GM21825 (cell line): ENCODE measurements around the gene ADIPOR2.

Experiments used
- ATAC-seq: cut with Tn5 transposase; IDR thresholded peaks from one replicate; pipeline ENCODE4 v1.9.1; 2021; ENCODE audit warnings: mild to moderate bottlenecking, moderate library complexity; ENCODE audit not compliant: unreplicated experiment

ADIPOR2 gene

DNA sequence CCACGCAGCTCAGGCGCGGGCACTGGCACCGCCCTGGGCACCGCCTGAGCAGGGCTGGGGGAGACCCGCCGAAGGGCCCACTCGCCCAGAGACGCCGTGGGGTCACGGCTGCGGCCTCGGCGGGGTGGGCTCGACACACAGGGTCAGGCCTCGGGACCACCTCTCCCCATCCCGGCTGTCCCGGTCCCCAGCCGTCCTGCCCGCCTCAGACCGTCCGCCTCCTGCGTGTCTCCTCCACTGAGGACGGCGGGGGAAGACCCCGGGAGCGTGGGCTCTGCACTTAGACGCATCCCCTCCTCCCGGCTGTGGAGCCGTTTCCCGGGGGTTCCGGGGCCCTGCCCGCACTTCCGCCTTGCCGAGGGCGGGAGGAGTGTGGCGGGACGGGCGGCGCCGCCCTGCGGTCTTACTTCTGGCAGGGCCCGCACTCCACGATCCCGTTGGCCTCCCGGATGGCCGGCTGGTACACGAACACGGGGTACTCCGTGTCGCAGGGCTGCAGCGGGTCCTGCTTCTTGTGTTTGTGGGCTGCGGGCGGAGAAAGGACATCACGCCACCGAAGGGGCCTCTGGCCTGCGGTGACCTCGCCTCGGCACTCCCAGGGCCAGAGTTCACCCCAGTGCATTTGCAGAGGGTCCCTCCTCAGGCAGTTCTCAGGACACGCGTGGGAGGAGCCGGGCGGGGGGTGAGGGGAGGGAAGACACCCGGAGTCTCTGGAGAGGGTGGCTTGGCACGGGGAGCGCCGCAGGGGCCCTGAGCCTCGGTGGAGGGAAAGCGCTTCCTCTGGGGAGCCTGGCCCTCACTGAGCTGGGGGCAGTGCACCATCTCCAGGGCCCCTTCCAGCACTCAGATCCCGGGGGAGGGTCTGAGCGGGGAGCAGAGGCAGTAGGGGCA, 106.4 kb downstream of the ADIPOR2 start:
- ATAC-seq = peak; percentile 20

GRCh38 chr12:1797991-1798640, 107.2 kb downstream of the ADIPOR2 start:
- ATAC-seq = no peak

- ATAC-seq = no peak
Measured at GRCh38 chr12:1798641-1799020, 107.8 kb downstream of the ADIPOR2 start.

DNA sequence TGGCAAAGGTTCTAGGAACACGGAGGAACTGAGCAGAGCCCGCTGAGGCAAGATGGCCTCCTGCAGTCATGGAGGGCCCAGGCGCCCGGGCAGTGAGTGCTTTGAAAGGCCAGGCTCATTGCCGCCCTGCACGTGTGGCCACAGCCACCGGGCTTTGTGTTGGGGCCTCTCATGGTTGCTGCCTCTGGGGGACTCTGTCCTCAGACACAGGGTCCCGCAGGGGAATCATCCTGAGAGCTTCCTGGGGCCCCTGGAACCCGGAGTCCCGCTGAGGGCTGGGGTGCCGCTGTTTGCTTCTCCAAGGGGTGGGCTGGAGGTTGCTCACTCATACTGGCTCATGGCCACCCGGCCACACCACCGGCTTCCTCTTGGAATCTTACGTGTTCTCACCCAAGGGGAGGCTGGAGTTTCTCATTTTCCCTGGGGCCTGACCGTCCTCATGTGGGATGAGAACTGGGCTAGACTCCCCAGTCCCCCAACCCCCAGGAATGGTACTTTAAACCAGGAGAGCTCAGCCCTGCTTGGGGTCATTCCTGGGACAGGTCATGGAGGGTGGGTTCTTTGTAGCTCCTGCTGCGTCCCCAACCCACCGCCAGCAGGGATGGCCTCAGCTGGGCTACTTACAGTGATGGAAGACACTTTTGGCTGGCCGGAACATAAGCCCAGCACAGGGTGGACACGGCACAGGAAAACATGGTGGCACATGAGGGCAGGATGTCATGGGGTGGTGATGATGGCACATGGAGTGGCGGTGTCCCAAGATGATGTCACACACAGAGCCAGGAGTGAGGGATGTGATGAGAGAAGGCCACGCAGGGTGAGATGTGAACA, 108.4 kb downstream of the ADIPOR2 start:
- no peak for ATAC-seq

DNA sequence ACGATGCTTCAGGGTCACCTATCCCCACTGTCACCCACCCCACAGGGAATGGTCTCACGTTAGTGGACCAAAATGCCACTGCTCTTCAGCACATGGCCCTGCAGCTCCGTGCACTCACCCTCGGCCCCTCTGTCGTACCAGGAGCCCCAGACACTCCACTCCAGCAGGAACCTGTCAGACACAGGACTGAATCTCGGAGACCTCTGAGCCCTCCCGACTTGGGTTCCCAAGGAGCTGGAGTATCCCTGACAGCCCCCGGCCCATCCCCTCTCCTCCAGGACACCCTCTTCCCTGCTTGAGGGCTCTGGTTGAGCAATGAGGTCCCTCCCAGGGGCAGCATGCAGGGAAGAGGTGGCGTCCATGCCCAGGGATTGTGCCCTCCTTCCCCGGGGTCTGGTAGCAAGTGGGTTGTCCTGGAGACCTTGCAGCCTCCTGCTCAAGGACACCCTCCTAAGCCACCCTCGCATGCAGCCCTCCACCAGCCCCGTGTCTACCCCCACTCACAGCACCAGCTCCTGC, 109.1 kb downstream of the ADIPOR2 start:
- no peak for ATAC-seq

DNA sequence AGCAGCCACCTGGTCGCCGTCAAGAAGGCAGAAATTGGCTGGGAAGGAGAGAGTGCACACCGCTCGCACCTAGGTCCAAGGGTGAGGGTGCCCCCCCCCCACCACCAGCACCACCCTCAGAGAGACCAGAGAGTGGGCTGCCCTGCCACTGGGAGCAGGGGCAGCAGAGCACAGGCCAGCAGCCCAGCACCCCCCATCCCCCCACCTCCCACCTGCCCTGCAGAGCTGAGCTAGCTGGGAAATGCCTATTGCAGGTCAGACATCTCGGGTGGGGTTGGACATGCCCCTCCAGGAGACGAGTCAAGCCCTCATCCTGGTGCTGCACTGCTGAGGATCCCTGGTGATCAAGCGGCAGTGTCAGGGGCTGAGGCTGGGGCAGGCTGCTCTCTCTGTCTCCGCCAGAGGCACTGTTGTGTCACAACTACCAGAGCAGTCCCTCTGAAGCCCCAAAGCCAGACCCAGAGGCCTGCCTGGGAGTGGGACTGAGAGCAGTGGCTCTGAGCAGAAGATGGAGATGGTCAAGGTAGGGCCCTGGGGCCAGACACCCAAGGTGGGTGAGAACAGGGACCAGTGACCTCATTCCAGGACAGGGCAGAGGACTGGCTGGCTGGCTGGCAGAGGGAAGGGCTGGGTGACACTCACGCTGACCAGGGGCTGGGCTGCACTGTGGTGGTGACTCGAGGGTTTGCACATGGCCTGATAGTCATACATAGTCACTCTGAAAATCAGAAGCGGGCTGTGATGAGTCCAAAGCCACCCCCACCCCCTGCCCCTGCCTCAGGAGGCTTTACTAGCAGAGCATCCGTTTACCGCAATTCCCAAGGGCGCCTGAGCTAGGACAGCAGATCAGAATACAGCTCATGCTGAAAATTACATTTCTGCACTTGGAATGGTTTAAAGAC, 109.8 kb downstream of the ADIPOR2 start:
- ATAC-seq = no peak

DNA sequence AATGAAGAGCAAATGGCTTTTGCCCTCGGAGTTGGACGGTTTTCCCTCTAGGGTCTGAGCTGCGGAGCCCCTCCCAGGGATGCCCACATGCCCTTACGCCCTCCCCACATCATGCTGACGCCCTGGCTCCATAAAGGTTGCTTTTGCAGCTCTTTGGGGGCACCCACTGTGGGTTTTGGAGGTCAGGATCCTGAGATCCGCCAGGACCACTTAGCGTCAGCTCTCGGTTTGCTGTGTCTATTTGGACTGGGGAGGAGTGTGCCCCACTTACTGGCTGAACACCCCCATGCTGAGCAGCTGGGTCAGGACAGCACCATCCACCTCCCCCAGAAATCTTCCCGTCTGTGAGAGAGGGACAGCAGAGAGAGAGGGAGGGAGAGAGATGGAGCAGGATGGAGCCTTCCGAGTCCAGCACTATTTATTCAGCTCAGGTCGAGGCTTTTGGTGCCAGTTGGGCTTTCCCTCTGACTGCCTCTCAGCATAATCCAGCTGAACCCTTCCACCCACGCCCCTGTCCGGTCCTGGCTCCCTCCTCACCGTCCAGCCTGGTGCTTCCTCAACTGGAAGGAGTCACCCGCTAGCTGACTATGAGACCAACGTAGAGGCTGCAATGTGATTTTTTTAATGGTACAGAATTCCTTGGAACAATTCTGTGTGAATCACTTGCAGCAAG, 110.6 kb downstream of the ADIPOR2 start:
- no peak for ATAC-seq

DNA sequence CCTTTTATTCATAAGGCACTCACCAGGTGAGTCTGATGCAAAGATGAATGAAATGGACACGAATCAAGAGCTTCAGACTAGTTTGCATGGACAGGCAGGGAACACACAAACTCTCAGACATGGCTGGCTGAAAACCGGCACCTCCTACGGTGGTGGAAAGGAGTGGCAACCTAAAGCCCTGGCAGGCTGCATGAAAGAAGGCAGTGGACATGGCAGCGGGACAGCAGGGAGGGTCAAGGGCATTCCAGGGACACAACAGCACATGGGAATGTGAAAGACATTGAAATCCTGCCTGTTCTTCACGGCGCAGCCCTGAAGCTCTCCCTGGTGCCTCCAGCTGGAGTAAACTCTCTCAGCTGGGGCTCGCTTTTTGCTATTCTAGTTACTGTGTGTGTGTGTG, 112.9 kb downstream of the ADIPOR2 start:
- no peak for ATAC-seq

GRCh38 chr12:1804545-1805332, 113.9 kb downstream of the ADIPOR2 start:
- peak; percentile 80 for ATAC-seq

GRCh38 chr12:1805441-1806081, 114.7 kb downstream of the ADIPOR2 start:
- no peak for ATAC-seq

GRCh38 chr12:1806301-1807086, 115.6 kb downstream of the ADIPOR2 start:
- ATAC-seq = no peak

DNA sequence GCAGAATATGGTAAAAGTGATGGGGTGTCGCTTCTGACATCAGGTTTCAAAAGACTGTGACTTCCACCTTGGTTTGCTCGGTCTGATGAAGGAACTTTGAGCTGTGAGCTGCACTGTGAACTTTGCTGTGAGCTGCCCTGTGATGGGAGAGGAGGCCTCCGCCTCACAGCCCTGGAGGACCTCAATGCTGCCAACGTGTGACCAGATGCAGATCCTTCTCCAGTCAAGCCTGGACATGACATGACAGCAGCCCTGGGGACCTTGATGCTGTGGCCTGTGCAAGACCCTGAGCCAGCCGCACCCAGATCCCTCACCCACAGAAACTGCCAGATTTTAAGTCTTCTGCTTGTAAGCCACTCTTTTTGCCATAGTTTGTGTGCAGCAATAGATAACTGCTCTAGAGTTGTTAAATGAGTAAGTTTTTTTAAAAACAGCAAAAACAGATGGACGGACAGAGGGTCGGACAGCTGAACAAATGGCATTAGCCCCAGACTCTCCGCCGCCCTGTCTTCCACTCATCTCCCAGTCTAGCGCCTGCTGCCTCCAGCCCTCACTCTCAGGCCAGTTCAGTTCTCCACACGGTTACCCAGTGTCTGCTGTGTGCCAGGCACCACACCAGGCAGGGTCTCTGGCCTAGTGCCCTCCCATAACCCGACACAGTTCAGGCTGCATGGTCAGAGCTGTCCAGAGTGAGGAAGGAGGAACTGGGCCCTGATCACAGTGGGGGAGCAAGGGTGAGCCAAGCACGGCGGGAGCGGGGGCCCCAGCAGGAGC, 116.4 kb downstream of the ADIPOR2 start:
- no peak for ATAC-seq

GRCh38 chr12:1808036-1808797, 117.3 kb downstream of the ADIPOR2 start:
- no peak for ATAC-seq

GRCh38 chr12:1808798-1809480, 118.1 kb downstream of the ADIPOR2 start:
- no peak for ATAC-seq

- no peak for ATAC-seq
Measured at GRCh38 chr12:1809591-1810190, 118.8 kb downstream of the ADIPOR2 start.
